HCEC 1CT (cell line): ENCODE measurements around the gene COQ2.
"Not testable (repeated sequence)": the region's sequence is repeated elsewhere in the genome, so short reads cannot be mapped to it uniquely, and the experiment has no call there.

Experiments used
- DNase-seq: peaks from one replicate; pipeline ENCODE4 v3.0.0-alpha.2; 2017

The COQ2 gene

DNA sequence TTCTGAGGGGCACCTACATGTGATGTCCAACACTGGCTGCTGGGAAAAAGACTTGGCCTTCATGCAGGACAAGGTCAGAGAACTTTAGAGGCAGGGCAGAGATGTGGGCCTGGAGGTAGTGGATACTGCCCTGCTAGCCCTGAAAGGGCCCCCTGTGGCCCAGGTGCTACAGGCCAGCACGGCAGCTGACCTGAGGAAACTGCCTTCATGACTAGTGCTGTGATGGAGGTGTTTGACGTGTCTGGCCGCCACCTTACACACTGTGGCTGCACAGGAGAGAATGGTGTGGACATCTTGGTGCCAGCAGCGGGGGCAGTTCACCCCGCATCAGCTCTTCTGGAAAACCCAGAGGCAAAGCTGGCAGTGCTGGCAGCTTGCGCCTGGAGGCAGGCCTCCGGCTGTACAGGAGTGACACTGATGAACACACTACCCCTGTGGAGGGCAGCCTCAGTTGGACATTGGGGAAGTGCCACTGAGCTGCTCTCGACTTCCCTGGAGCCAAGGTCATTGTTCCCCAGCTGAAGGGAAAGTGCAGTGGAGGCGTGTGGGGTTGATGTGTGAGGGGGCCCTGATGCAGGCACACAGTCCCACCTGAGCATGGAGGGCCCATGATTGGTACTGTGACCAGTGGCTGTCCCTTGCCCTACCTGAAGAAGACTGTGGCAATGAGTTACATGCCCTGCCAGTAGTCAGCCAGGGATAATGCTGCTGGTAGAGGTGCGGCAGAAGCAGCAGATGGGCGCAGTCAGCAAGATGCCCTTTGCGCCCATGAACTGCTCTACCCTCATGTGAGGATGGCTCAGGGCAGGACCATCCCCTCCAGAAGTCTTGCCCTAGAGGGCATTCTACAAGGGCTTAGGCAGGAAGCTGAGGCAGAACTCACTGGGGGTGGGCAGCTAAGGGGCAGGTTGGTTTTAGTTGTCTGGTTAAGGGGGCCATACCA is 36.9 kb downstream of the COQ2 start:
- no peak for DNase-seq

DNA sequence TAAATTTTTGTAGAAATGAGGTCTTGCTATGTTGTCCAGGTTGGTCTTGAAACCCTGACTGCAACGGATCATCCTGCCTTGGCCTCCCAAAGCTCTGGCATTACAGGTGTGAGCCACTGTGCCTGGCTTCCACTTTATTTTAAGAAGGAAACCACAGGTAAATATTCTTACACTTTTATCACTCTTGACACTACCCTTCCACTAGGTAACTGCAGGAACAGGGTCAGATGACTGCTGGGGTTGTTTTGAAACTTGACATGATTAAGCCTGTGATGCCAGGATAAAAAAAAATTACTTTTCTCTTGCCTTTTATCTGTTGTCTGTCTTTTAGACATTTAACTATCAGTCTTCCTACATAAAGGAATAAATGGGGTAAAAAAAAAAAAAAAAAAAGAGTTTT is 43.5 kb downstream of the COQ2 start:
- DNase-seq = no peak

GRCh38 chr4:83240379-83240875 is 44.2 kb downstream of the COQ2 start:
- DNase-seq = no peak

- no peak for DNase-seq
These were observed 46.0 kb downstream of the COQ2 start for GRCh38 chr4:83238393-83239248.

- no peak for DNase-seq
These were observed 47.0 kb downstream of the COQ2 start for GRCh38 chr4:83237591-83237990.

- DNase-seq = not testable (repeated sequence)
These were observed 48.9 kb downstream of the COQ2 start for GRCh38 chr4:83235645-83236133.

DNA sequence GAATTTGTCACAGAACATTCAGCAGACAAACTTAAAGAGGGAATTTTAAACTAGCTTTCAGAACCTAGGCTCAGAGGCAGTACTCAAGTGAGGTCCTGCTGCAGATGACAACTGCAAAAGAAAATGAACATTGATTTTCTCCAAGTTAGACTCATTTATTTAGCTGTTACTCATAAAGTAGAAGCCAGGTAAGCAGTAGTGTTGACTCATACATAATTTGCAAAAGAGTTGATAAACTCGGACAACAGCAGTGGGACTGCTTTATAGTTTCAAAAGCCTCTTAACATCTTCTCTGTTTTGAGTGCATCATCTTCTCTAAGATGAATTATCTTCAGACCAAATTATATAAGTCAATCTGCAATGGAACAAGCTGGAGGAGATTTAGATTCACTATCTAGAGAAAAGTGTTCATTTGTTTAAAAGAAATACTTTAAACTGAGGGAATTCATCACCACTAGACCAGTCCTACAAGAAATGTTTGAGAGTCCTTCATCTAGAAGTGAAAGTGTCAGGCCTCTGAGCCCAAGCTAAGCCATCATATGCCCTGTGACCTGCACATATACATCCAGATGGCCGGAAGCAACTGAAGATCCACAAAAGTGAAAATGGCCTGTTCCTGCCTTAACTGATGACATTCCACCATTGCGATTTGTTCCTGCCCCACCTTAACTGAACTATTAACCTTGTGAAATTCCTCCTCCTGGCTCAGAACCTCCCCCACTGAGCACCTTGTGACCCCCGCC is 49.5 kb downstream of the COQ2 start:
- DNase-seq = no peak

GRCh38 chr4:83234387-83234786 is 50.2 kb downstream of the COQ2 start:
- not testable (repeated sequence) for DNase-seq

DNA sequence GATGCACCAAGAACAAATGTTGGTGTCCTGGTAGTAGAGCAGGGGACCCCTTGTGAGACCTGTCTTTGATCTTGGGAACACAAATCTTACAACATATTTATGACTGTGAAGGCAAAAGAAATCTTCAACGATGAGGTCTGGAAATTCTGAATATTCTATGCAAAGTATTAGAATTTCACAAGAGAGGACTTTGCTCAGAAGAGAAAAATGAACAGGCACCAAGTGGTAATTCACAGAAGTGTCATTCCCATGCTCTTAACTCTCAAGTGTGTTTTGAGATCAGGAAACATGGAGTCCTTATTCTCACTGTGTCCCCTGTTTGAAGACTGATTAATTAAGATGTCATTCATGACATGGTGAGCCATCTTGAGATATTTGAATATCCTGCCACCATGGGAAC is 52.5 kb downstream of the COQ2 start:
- DNase-seq = no peak

DNA sequence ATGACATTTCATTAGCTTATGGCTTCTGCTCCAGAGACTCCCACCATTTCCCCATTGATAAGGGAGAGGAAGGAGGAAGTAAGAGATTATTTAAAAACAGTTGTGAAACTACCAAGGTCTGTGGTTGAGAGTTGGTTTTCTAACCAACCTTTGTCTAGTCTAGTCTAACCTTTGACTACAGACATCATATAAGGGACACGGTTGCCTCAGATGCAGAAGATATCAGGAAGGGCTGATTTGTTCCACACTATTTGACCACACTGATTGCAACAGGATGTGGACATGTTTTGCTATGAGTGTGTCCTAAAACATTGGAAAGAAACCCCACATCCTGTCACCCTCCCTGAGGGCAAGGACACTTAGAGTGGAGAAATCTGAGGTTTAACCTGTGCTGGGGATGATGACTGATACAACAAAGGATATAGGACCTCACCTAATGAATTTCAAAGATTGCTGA is 53.0 kb downstream of the COQ2 start:
- no peak for DNase-seq

DNA sequence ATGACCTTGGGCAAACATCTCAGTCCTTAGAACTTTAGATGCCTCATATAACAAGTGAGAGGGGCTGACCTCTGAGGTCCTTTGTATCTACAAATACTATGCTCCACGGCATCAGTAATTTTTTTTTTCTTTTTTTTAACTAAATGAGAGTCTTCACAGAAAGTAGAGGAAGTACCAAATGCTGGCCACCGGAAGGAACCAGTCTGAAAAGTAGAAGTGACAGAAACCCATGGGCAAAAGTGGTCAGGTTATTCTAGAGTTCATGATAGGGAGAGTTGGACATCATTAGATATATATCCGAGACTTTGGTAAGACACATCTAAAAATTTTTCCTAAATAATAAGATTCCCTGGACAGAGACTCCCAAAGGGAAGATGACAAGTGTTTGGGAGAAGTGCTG is 53.7 kb downstream of the COQ2 start:
- no peak for DNase-seq

DNA sequence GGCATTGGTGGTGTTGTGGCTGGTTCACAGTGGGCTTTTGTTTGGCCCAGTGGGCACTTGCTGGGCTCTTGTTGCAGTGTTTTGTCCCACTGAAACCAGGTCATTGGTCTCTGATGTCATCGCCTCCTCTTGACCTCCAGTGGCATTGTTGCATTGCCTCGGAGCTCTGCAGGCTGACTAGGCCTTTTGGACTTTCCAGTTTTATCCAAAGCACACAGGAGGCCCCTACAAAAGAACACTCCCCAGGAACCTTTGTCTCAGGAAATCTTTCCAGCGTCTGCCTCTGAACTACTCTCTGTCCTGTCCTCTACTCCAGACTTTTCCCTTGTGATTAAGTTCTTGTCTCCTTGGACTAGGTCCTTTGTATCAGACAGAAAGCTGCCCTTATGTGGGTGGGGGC is 54.8 kb downstream of the COQ2 start:
- DNase-seq = no peak

- DNase-seq = no peak
These were observed 56.4 kb downstream of the COQ2 start for GRCh38 chr4:83228231-83228630.

GRCh38 chr4:83224502-83225197 is 59.9 kb downstream of the COQ2 start:
- no peak for DNase-seq

GRCh38 chr4:83223781-83224180 is 60.8 kb downstream of the COQ2 start:
- no peak for DNase-seq

DNA sequence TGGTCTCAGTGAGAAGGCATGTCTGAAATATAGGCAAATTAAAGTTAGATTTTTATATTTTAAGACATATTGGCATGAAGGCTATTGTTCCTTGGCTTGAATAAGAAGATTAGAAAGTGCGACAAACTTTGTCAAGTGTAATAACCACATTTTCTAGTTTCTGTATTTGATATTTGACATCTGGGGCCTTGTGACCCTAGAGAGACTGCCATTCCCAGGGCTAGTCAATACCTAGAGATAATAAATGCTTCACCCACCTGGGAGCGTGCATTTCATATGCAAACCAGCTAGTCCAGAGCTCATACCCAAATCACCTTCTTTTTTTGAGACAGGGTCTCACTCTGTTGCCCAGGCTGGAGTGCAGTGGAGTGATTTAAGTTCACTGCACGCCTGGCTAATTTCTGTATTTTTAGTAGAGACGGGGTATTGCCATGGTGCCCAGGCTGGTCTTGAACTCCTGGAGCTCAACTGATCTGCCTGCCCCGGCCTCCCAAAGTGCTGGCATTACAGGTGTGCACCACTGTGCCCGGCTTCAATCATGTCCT is 62.6 kb downstream of the COQ2 start:
- no peak for DNase-seq

DNA sequence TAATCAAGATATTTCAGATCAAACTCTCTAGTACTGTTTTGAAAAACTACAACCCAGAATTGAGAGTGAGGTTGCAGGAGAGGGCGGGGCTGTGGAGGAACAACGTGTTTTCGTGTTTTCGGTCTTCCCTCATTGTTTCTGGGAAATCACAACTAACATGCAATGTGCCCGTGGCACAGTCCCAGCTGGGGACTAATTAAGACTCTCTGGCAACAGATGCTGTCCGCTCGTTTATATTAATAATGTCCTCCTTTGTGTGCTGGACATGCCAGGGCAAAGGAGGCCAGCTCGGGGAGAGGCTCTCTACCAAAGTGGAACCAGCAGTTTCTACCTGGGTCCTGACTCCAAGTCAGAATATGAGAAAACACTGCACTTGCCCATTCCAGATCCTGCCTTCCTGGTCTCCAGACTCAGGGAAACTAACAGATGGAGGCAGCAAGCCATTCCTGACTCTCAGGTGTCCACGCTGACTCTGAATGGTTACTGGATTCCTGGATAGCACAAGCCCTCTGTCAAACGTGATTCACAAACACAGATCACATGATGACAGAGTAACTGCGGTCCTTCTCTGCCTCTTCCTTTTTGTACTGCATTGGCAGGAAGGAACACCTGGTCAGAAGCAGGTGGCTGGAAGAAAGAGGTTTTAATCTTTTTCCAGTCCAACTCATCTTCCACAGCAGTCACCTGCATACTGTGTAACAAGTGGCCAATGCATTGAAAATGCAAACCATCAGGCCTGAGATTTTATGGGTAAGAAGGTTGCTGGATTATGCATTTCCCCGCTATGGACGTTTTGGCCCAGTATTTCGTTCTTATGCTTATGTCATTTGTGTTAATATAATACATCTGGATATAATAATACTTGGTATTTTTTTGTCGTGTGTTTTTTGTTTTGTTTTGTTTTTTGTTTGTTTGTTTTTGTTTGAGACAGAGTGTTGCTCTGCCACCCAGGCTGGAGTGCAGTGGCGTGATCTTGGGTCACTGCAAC is 65.0 kb downstream of the COQ2 start:
- no peak for DNase-seq

GRCh38 chr4:83217721-83218522 is 66.7 kb downstream of the COQ2 start:
- DNase-seq = no peak

- no peak for DNase-seq
These were observed 67.5 kb downstream of the COQ2 start for GRCh38 chr4:83216959-83217683.
